ENCODE results near the gene CREBRF.
A peak's percentile ranks its signal among the peaks of the same experiment; 100 is the strongest.
"Not testable (repeated sequence)": the region's sequence is repeated elsewhere in the genome, so short reads cannot be mapped to it uniquely, and the experiment has no call there.

CREBRF gene, protein sequence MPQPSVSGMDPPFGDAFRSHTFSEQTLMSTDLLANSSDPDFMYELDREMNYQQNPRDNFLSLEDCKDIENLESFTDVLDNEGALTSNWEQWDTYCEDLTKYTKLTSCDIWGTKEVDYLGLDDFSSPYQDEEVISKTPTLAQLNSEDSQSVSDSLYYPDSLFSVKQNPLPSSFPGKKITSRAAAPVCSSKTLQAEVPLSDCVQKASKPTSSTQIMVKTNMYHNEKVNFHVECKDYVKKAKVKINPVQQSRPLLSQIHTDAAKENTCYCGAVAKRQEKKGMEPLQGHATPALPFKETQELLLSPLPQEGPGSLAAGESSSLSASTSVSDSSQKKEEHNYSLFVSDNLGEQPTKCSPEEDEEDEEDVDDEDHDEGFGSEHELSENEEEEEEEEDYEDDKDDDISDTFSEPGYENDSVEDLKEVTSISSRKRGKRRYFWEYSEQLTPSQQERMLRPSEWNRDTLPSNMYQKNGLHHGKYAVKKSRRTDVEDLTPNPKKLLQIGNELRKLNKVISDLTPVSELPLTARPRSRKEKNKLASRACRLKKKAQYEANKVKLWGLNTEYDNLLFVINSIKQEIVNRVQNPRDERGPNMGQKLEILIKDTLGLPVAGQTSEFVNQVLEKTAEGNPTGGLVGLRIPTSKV

DNA sequence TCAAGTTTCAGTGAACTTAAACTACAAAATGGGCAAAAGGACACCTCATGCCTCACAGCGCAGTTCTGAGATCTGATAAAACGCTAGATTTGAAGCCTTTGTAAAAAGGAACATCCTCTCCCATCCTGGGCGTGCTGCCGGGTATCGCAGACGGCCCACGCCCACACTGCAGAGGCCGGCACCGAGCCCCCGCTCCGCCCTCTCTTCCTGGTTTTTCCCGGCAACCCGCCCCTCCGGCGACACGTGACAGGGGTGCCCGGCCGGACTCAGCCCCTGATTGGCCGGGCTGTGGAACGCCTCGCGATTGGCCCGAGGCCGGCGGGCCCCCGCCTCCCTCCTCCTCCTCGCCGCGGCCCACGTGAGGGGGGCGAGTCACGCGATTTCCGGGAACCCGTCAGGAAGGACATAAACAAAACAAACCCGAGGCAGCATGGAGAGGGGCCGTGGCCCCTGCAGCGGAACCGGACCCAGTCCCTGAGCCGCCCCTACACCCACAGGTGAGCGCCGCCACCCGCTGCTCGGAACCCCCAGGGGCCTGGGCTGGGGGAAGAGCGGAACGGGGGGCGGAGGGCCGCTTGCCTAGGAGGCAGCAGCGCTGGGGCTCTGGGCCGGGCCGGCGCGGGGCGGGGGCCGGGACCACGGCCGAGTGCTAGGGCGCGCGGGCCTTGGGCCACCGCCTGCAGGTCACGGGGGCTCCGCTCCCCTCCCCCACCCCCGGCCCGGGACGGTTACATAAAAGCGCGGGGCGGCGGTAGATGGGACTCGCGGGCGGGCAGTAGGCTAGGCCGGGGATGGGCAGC is at the start of gene CREBRF:
Gene CREBRF (plus strand): TSS at position 370 of the 800 bp plus-strand sequence. CDS start 24,424 bp downstream, outside the sequence.
- DNase-seq: peak; percentile 83

DNA sequence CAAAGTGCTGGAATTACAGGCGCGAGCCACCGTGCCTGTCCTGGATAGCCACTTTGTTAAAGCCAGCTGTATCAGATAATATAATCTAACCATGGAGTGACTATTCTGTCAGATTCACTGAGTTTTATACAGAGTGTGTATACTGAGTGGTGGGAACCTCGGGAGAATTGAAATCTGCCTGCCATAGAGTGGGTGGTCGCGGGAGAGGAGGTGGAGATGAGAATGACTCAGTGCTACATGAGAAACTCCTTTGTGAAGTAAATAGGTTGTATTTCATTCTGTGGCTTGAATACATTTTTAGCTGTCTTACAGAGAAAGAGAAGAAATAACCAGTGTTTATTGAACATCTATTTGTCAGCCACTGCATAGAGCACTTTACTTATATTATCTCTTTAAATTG is 46.1 kb upstream of the CREBRF start:
- no peak for DNase-seq

DNA sequence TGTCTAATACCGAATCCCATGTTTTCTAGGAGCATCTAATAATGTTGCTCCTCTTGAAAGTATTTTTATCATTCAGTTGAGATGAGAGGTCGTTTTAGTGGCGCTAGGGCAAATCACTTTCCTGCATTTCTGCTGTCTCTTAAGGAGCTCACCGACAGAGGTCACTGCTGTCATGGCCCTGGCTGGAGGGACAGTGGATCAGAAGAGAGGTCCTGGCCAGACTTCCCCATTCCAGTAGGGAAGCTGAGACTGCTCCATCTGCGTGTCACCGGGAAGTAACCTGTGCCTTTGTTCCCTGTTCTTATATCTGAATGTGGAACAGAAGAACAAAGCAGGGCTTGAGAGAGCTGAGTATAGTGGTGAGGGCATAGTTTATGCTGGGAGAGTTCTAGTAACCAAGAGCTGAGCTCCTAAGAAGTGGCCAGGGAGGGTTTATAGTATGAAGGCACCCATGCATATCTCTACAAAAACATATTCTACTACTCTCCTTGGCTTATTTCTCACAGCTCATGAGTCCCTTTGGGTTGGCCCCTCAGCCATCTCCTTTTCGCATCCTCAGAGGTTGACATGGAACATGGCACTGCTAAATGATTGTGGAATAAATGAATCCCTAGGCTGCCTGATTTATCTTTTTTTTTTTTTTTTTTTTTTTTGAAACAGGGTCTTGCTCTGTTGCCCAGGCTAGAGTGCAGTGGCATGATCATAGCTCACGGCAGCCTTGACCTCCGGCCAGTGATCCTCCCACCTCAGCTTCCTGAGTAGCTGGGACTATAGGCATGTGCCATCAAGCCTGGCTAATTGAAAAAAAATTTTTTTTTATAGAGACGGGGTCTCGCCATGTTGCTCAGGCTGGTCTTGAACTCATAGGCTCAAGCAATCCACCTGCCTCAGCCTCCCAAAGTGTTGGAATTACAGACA is 45.3 kb upstream of the CREBRF start:
- DNase-seq: no peak

DNA sequence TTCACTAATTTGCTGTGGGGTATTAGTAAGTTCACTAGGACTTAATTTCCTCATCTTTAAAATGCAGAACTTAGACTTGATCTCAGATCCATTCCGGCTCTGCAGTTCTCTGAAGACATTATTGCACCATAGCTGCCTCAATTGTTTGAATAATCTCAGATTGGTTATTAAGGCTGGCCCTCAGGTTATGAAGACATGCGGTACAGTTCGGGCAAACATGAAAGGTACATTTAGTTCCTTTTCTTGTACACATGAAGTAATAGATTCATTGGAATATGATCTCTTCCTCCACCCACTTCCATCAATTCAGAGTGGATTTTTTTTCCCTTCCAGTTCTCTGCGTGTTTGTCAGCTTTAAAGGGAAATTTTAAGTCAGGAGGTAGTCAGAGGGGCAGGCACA is 44.6 kb upstream of the CREBRF start:
- DNase-seq: no peak

DNA sequence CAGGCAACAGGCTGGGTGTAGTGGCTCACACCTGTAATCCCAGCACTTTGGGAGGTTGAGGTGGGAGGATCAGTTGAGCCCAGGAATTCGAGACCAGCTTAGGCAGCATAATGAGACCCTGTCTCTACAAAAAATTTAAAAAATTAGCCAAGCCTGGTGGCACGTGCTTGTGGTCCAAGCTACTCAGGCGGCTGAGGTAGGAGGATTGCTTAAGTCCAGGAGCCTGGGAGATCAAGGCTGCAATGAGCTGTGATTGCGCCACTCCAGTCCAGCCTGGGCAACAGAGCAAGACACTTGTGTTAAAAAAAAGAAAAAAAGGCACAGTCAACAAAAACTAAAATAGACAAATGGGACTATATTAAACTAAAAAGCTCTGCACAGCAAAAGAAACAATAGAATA is 43.3 kb upstream of the CREBRF start:
- DNase-seq: no peak

DNA sequence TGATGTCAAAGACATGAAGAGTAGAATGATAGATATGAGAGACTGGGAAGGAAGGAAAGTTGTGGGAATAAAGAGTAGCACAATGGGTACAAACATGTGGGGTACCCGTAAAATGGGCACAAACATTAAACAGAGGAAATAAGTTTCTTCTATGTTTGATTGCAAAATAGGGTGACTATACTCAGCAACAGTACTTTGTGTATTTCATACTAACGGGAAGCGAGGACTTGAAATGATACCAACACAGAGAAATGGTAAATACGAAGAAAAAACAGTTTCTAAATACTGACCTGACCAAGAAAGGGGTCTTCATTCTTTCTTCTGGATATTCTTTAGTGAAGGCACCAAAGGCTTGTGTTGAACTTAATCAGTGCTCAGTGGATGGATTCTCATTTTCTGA is 41.5 kb upstream of the CREBRF start:
- no peak for DNase-seq

DNA sequence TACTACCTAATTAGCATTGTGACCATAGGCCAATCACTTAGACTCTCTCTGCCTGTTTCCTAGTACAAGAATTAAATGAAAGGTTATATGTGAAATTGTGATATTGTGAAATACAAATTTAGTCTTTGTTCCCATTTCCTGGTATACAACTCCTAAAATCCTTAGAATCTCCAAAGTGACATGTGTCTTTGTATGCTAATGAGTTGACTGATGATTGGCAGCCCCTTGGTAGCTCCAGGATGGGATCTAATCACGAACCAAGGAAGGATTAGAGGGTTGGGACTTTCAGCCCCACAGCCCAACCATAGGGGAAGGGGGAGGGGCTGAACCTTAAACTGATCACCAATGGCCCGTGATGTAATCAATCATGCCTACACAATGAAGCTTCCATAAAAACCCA is 41.0 kb upstream of the CREBRF start:
- DNase-seq: no peak

DNA sequence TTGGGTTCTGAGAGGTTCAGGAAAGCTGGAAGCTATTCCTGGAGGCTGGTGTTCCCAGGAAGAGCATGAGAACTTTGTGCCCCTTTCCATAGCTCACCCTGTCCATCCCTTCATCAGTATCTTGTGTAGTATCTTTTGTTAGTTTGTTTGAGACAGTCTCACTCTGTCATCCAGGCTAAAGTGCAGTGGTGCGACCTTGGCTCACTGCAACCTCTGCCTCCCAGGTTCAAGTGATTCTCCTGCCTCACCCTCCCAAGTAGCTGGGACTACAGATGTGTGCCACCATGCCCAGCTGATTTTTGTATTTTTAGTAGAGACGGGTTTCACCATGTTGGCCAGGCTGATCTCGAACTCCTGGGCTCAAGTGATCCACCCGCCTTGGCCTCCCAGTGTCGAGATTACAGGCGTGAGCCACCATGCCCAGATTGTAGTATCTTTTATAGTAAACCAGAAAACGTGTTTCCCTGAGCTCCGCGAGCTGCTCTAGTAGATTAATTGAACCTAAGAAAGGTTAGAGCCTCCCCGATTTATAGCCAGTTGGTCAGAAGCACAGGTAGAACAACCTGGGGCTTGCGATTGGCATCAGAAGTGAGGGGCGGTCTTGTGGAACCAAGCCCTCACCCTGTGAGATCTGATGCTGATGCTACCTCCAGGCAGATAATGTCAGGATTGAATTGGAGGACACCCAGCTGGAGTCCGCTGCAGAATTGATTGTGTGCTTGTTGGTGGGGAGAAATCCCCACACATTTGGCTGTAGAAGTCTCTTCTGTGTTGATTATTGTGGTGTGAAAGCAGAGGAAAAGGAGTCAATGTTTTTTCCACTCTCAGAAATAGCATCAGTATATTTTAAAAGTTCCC is 40.3 kb upstream of the CREBRF start:
- DNase-seq: no peak

DNA sequence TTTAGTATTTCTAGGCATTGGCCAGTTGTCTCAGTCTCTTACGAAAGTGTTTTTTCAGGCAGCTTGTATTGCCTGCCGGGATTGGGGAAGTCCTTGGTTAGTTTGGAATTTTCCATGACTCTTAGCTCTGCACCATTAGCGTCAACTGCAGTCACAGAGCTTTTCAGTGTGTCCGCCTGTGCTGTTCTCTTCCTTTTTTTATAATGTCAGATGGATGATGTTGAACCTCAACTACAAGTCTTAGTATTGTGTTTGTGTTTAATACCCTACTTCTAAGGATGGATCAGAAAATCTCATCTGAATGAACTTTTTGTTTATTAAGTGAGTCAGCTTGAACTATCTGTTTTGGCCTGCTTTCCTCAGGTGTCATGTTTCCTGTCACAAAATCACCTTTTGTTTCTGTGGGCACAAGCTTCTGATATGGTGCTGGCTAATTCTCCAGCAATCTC is 39.5 kb upstream of the CREBRF start:
- DNase-seq: no peak

DNA sequence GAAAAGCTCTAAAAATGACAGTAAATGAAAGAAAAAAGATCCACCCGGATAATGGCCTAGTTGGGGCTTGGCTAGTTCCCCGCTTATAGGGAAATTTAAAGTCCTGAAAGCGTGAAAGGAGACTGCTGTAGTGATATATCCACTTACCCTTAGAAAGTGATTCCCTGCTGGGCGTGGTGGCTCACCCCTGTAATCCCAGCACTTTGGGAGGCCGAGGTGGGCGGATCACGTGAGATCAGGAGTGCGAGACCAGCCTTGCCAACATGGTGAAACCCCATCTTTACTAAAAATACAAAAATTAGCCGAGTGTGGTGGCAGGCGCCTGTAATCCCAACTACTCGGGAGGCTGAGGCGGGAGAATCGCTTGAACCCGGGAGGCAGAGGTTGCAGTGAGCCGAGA is 39.1 kb upstream of the CREBRF start:
- DNase-seq: not testable (repeated sequence)

DNA sequence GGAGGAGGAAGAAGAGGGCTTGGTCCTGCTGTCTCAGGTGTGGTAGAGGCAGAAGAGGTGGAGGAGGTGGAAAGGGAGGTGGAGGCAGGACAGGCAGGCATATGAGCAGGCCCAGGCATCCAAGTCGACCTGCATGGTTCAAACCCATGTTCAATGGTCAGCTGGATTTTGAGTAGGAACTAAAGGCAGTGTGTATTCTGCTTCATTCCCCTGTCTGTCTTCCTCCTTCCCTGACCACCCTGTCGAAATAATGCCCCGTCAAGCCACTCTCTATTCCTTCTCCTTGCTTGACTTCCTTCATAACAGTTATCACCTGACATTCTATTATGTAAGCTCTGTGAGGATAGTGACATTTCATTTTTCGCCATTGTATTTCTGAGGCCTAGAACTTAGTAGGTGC is 37.8 kb upstream of the CREBRF start:
- DNase-seq: no peak

DNA sequence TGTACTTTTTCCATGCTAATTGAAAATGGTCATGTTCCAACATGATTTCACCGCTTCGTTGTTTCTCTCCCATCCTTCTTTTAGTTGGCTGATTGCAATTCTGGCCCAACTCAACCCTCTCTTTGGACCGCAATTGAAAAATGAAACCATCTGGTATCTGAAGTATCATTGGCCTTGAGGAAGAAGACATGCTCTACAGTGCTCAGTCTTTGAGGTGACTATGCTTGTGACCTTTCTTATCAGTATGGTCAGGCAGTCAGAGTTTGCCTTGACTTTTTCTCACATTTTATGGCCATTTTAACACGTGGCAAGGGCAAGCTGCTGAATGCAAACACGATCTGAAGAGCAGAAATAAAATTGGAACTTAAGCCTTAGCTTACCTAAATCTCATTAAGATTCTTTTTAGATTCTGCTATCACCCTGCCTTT is 36.0 kb upstream of the CREBRF start:
- DNase-seq: no peak

DNA sequence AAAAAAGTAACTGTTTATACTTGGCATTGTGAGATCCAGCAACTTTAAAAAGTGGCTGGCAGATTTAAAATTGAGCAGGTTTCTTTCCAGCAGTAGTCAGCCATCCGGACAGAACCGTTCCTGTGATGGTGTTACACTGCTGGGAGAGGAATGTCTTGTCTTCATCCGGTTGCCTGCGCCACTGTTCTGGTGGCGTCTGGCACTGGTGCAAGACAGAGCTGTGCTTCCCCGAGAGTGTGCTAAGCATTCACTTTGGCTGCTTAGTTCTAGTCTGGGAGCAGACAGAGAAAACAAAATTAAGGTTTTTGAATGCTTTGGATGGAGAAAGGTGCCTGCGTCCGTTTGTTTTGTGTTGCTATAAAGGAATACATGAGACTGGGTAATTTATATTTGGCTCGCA is 35.5 kb upstream of the CREBRF start:
- DNase-seq: no peak

DNA sequence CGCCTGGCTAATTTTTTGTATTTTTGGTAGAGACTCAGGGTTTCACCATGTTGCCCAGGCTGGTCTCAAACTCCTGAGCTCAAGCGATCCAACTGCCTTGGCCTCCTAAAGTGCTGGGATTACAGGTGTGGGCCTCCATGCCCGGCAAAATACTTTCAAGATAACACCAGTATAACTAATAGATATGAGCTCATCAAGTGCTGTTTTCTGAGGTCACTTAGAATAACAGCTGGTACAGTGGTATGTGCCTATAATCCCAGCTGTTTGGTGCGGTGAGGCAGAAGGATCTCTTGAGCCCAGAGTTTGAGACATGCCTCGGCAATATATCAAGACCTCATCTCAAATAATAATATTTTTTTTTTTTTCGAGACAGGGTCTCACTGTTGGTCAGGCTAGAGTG is 30.5 kb upstream of the CREBRF start:
- DNase-seq: no peak

DNA sequence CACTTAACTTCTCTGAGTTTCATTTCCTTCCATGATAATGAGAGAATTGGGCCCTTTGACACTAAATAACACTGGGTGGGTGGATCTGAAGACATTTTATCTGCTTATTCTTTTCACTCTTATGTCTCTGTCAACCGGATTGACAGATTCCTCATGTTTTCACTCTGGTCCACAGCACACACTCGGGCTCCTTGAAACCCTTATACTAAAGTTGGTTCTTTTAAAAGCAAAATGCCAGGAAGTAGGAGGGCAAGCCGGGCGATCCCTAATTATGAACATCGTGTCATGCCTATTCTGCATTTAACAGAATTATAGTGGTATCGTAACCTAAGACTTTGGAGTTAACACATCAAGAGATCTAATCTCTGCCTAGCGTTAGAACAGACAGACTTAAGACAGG is 28.2 kb upstream of the CREBRF start:
- no peak for DNase-seq

DNA sequence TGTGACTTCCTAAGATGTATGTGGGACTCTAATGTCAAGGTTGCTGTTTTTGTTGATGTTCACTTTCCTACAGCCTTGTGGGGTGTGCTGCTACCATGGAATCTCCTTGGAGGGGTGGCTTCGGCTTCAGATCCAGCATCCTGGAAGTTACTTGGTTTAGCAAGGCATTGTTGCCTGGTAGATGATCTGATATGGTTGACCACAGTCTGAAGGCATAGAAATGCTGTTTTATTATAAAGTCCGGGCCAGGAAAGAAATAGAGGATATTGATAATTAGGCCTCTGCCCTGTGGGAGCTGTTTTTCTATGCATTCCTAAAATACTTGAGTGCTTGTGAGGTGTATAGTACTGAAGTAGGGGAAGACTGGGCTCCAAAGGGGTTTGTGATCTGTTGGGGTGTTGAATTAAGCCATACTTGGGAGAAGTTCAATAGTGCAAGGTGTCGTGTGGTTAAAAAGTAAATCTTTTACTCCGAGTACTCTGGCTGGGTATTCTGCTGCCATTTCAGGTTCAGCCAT is 27.3 kb upstream of the CREBRF start:
- no peak for DNase-seq

DNA sequence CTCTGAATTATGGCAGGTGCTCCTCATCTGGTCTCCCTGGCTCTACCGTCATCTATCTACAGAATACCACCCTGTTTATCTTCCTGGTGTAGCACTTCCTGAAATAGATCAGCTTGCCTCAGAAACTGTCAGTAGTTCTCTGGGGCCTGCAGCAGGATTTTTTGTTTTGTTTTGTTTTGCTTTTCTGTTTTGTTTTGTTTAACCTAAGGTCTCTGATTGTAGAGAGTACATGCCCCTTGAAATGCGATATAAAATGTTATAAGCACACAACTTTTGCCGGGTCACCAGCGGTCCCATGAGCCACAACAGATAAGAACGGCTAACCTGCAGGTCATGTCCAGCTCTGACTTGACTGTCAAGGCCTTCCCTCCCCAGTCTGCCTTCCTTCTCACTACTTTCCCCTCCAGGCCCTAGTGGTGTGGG is 26.6 kb upstream of the CREBRF start:
- no peak for DNase-seq

DNA sequence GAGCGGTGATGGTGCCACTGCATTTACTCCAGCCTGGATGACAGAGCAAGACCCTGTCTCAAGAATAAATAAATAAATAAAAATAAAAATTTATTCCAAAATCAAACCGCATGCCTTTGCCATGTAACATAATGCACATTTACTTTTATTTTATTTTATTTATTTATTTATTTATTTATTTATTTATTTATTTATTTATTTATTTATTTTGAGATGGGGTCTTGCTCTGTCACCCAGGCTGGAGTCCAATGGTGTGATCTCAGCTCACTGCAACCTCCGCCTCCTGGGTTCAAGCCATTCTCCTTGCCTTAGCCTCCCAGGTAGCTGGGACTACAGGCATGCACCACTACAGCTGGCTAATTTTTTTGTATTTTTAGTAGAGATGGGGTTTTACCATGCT is 24.1 kb upstream of the CREBRF start:
- not testable (repeated sequence) for DNase-seq

DNA sequence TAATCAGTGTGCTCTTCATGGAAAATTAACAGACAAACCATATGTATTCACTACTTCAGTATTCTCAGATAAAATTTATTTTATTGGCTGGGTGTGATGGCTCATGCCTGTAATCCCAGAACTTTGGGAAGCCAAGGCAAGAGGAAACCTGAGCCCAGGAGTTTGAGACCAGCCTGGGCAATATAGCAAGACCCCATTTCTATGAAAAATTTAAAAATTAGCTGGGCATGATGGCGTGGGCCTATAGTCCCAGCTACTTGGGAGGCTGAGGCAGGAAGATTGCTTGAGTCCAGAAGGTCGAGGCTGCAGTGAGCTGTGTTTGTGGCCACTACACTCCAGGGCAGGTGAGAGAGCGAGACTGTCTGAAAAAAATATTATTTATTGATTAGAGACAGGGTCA is 23.4 kb upstream of the CREBRF start:
- DNase-seq: no peak

DNA sequence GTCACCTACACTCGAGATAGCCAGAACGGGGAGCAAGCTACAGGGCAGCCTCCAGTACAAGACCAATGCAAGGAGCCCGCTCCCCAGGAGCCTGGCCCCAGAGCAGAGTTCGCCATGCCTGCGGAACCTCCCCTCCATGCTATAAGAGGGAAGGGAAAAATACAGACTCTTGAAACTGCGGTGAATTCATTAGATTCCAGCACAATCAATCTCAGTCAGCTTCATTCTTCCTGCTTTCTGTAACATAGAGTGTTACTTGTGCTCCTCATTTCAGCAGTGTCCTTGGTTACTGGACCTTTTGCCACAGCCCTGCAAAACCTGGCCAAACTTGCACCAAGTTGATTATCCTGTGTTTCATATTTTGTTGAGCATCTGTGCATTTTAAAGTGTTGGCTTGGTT is 22.2 kb upstream of the CREBRF start:
- no peak for DNase-seq
